ENCODE data around the gene PANX2.
"Not testable (repeated sequence)": the region's sequence is repeated elsewhere in the genome, so short reads cannot be mapped to it uniquely, and the experiment has no call there.

PANX2 gene

GRCh38 chr22:50141891-50142363 is 28.6 kb upstream of the PANX2 start:
- Mint-ChIP-seq H3K27me3 (peaks cover 5% of the 10 kb centered on the region), H3K36me3 (ENCODE audit: low read depth) (no peaks in the 10 kb centered on the region), H3K4me1 (ENCODE audit: low read depth) (peaks cover 37% of the 10 kb centered on the region), H3K9me3 (no peaks in the 10 kb centered on the region), H3K27ac (no peak overlapping the region), H3K4me3 (no peak overlapping the region)
- intact Hi-C loops (cut with micrococcal nuclease), result no loop called here

GRCh38 chr22:50143096-50143495 is 27.4 kb upstream of the PANX2 start:
- Mint-ChIP-seq H3K4me3 (no peak overlapping the region), H3K27ac (no peak overlapping the region), H3K9me3 (no peaks in the 10 kb centered on the region), H3K27me3 (peaks cover 5% of the 10 kb centered on the region), H3K4me1 (ENCODE audit: low read depth) (peaks cover 48% of the 10 kb centered on the region), H3K36me3 (ENCODE audit: low read depth) (no peaks in the 10 kb centered on the region)
- intact Hi-C loops (cut with micrococcal nuclease), result no loop called here

GRCh38 chr22:50144005-50144614 is 26.4 kb upstream of the PANX2 start:
- no peaks in the 10 kb centered on the region for H3K9me3 Mint-ChIP-seq
- peaks cover 5% of the 10 kb centered on the region for H3K27me3 Mint-ChIP-seq
- H3K27ac Mint-ChIP-seq, result no peak overlapping the region
- no peaks in the 10 kb centered on the region for H3K36me3 Mint-ChIP-seq (ENCODE audit: low read depth)
- no peak overlapping the region for H3K4me3 Mint-ChIP-seq
- intact Hi-C loops (cut with micrococcal nuclease), result no loop called here
- H3K4me1 Mint-ChIP-seq (ENCODE audit: low read depth), result peaks cover 58% of the 10 kb centered on the region

- intact Hi-C loops (cut with micrococcal nuclease), result loop anchor here (5.0 kb wide), 1 partner anchor 46 kb away; no protein-coding TSS in a partner anchor
- peaks cover 60% of the 10 kb centered on the region for H3K4me1 Mint-ChIP-seq (ENCODE audit: low read depth)
- peaks cover 11% of the 10 kb centered on the region for H3K27me3 Mint-ChIP-seq
- no peak overlapping the region for H3K4me3 Mint-ChIP-seq
- H3K9me3 Mint-ChIP-seq, result no peaks in the 10 kb centered on the region
- H3K27ac Mint-ChIP-seq, result no peak overlapping the region
- H3K36me3 Mint-ChIP-seq (ENCODE audit: low read depth), result no peaks in the 10 kb centered on the region
These were observed 24.7 kb upstream of the PANX2 start for GRCh38 chr22:50145721-50146438.

- intact Hi-C loops (cut with micrococcal nuclease), result loop anchor here (5.0 kb wide), 1 partner anchor 46 kb away; no protein-coding TSS in a partner anchor
- H3K4me1 Mint-ChIP-seq (ENCODE audit: low read depth), result peaks cover 60% of the 10 kb centered on the region
- peaks cover 11% of the 10 kb centered on the region for H3K27me3 Mint-ChIP-seq
- no peaks in the 10 kb centered on the region for H3K9me3 Mint-ChIP-seq
- peak overlapping the region; percentile 19 for H3K27ac Mint-ChIP-seq
- no peak overlapping the region for H3K4me3 Mint-ChIP-seq
- H3K36me3 Mint-ChIP-seq (ENCODE audit: low read depth), result no peaks in the 10 kb centered on the region
These were observed 23.9 kb upstream of the PANX2 start for GRCh38 chr22:50146439-50147238.

- H3K27me3 Mint-ChIP-seq, result peaks cover 11% of the 10 kb centered on the region
- peak overlapping the region; percentile 50 for H3K27ac Mint-ChIP-seq
- intact Hi-C loops (cut with micrococcal nuclease), result loop anchor here (5.0 kb wide), 1 partner anchor 45 kb away; no protein-coding TSS in a partner anchor
These were observed 23.0 kb upstream of the PANX2 start for GRCh38 chr22:50147258-50148165.

GRCh38 chr22:50148166-50148500 is 22.4 kb upstream of the PANX2 start:
- Mint-ChIP-seq H3K27ac (peak overlapping the region; percentile 50), H3K36me3 (ENCODE audit: low read depth) (no peaks in the 10 kb centered on the region), H3K27me3 (peaks cover 7% of the 10 kb centered on the region), H3K9me3 (no peaks in the 10 kb centered on the region), H3K4me1 (ENCODE audit: low read depth) (peaks cover 53% of the 10 kb centered on the region), H3K4me3 (no peak overlapping the region)
- intact Hi-C loops (cut with micrococcal nuclease), result loop anchor here (5.0 kb wide), 1 partner anchor 44 kb away; no protein-coding TSS in a partner anchor

More at GRCh38 chr22:50147258-50148165, 23.0 kb upstream of the PANX2 start:
- H3K4me1 Mint-ChIP-seq (ENCODE audit: low read depth), result peaks cover 60% of the 10 kb centered on the region
- H3K9me3 Mint-ChIP-seq; H3K36me3 Mint-ChIP-seq (ENCODE audit: low read depth); H3K4me3 Mint-ChIP-seq: not testable (repeated sequence)

- Mint-ChIP-seq H3K4me3 (no peak overlapping the region), H3K27me3 (peaks cover 11% of the 10 kb centered on the region), H3K4me1 (ENCODE audit: low read depth) (peaks cover 43% of the 10 kb centered on the region), H3K9me3 (no peaks in the 10 kb centered on the region), H3K27ac (peak overlapping the region; percentile 50), H3K36me3 (ENCODE audit: low read depth) (no peaks in the 10 kb centered on the region)
- intact Hi-C loops (cut with micrococcal nuclease), result loop anchor here (1.0 to 5.0 kb wide), 2 partner anchors 43 to 60 kb away; no protein-coding TSS in a partner anchor
These were observed 21.4 kb upstream of the PANX2 start for GRCh38 chr22:50148991-50149721.

- no peak overlapping the region for H3K4me3 Mint-ChIP-seq
- intact Hi-C loops (cut with micrococcal nuclease), result no loop called here
- no peaks in the 10 kb centered on the region for H3K9me3 Mint-ChIP-seq
- H3K4me1 Mint-ChIP-seq (ENCODE audit: low read depth), result peaks cover 37% of the 10 kb centered on the region
- no peak overlapping the region for H3K27ac Mint-ChIP-seq
- peaks cover 11% of the 10 kb centered on the region for H3K27me3 Mint-ChIP-seq
- no peaks in the 10 kb centered on the region for H3K36me3 Mint-ChIP-seq (ENCODE audit: low read depth)
These were observed 20.1 kb upstream of the PANX2 start for GRCh38 chr22:50150161-50151129.

- intact Hi-C loops (cut with micrococcal nuclease), result no loop called here
- peaks cover 23% of the 10 kb centered on the region for H3K4me1 Mint-ChIP-seq (ENCODE audit: low read depth)
- no peak overlapping the region for H3K4me3 Mint-ChIP-seq
- H3K9me3 Mint-ChIP-seq, result no peaks in the 10 kb centered on the region
- H3K27ac Mint-ChIP-seq, result no peak overlapping the region
- H3K36me3 Mint-ChIP-seq (ENCODE audit: low read depth), result no peaks in the 10 kb centered on the region
- peaks cover 11% of the 10 kb centered on the region for H3K27me3 Mint-ChIP-seq
These were observed 18.7 kb upstream of the PANX2 start for GRCh38 chr22:50151571-50152537.

GRCh38 chr22:50153056-50153755 is 17.3 kb upstream of the PANX2 start:
- Mint-ChIP-seq H3K27me3 (peaks cover 15% of the 10 kb centered on the region), H3K36me3 (ENCODE audit: low read depth) (no peaks in the 10 kb centered on the region), H3K9me3 (no peaks in the 10 kb centered on the region), H3K27ac (no peak overlapping the region), H3K4me1 (ENCODE audit: low read depth) (peaks cover 10% of the 10 kb centered on the region), H3K4me3 (no peak overlapping the region)
- intact Hi-C loops (cut with micrococcal nuclease), result no loop called here
